A549 (cell line): ENCODE measurements around the gene TNFSF15.

ENCODE experiments used
- CEBPB ChIP-seq, 2 experiments: fragments of >200 bp in 1 of 2; sonication (Bioruptor Twin) in 1 of 2; formaldehyde crosslinking in 1 of 2; IDR thresholded peaks; 2 replicates each; pipeline ENCODE4 v1.6.1; 2012 to 2016
- JUN ChIP-seq, 2 experiments: fragments of >200 bp; sonication (Bioruptor Twin); formaldehyde crosslinking; IDR thresholded peaks; 2 replicates in 1 of 2; 3 replicates in 1 of 2; pipeline ENCODE4 v1.6.1; 2016 to 2017
- MAZ ChIP-seq: fragments of 150-350 bp; IDR thresholded peaks from 2 replicates; pipeline ENCODE4 v1.6.1; 2014; ENCODE audit warnings: antibody characterized with exemption, low read depth, low read length, borderline replicate concordance
- POLR2A ChIP-seq: IDR thresholded peaks from 2 replicates; pipeline ENCODE4 v1.6.1; 2012; ENCODE audit warnings: mild to moderate bottlenecking, low read length
- RNF2 ChIP-seq: fragments of 200-600 bp; sonication (generic); IDR thresholded peaks from 2 replicates; pipeline ENCODE4 v1.6.1; 2016; ENCODE audit warnings: low read depth, mild to moderate bottlenecking, antibody characterized with exemption, moderate library complexity, borderline replicate concordance
- SMC3 ChIP-seq: fragments of >200 bp; sonication (Bioruptor Twin); formaldehyde crosslinking; IDR thresholded peaks from 3 replicates; pipeline ENCODE4 v1.6.1; 2018; ENCODE audit warnings: inconsistent platforms
- TP53 ChIP-seq: fragments of 250-450 bp; sonication (Bioruptor Pico); IDR thresholded peaks from 2 replicates; pipeline ENCODE4 v1.5.0; 2021; ENCODE audit warnings: mild to moderate bottlenecking, moderate library complexity
- TF ChIP-seq, protein P1 (sequence below): IDR thresholded peaks from 2 replicates; pipeline ENCODE4 v1.6.1; 2012
- TF ChIP-seq, protein P2 (sequence below): fragments of >200 bp; sonication (Bioruptor Twin); formaldehyde crosslinking; IDR thresholded peaks from 3 replicates; pipeline ENCODE4 v1.5.1; 2016

DNA sequence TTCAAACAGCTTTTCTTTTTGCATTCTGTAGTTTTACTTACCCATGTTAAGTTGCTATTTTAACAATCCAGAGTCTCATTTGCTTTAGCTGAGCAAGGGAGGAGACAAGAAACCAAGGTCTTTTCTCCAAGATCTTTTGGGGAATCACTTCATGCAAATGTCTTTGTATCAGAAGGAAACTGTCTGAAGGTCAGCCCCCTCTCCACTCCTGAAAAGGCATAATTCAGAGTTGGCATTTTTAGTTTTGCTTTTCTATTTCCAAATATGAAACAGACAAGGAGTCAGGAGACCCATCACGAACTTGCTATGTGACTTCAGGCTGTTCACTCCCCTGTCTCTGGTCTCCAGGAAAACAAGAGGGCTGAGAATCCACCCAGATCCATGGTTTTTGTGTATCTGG lies 12.3 kb upstream of the TNFSF15 start:
- TF ChIP-seq, protein P1, sequence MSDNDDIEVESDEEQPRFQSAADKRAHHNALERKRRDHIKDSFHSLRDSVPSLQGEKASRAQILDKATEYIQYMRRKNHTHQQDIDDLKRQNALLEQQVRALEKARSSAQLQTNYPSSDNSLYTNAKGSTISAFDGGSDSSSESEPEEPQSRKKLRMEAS = no peak
- TF ChIP-seq POLR2A = no peak
- TF ChIP-seq JUN (IDR thresholded peaks at IDR 0.05) = no peak
- no peak for TF ChIP-seq TP53 (CRISPR knock-in tag)
- TF ChIP-seq, protein P2, sequence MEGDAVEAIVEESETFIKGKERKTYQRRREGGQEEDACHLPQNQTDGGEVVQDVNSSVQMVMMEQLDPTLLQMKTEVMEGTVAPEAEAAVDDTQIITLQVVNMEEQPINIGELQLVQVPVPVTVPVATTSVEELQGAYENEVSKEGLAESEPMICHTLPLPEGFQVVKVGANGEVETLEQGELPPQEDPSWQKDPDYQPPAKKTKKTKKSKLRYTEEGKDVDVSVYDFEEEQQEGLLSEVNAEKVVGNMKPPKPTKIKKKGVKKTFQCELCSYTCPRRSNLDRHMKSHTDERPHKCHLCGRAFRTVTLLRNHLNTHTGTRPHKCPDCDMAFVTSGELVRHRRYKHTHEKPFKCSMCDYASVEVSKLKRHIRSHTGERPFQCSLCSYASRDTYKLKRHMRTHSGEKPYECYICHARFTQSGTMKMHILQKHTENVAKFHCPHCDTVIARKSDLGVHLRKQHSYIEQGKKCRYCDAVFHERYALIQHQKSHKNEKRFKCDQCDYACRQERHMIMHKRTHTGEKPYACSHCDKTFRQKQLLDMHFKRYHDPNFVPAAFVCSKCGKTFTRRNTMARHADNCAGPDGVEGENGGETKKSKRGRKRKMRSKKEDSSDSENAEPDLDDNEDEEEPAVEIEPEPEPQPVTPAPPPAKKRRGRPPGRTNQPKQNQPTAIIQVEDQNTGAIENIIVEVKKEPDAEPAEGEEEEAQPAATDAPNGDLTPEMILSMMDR = no peak
- TF ChIP-seq SMC3 = no peak
- no peak for TF ChIP-seq RNF2
- TF ChIP-seq CEBPB (IDR thresholded peaks at IDR 0.05) = no peak
- TF ChIP-seq MAZ = no peak
